CD4-positive, alpha-beta T cell treated with Interleukin-1 beta for 1 hour (primary cell): ENCODE results near the gene FRMD5.
"Not testable (repeated sequence)": the region's sequence is repeated elsewhere in the genome, so short reads cannot be mapped to it uniquely, and the experiment has no call there.

Experiments used
- DNase-seq, 2 donors: peaks; one replicate each; pipeline ENCODE4 v3.0.0-alpha.2; 2020 to 2022

The FRMD5 gene

GRCh38 chr15:43881245-43881644, 313.8 kb downstream of the FRMD5 start:
- DNase-seq, result no peak

GRCh38 chr15:43880406-43881194, 314.5 kb downstream of the FRMD5 start:
- no peak for DNase-seq

GRCh38 chr15:43879386-43880355, 315.4 kb downstream of the FRMD5 start:
- no peak for DNase-seq

- DNase-seq, result no peak
These were observed 316.6 kb downstream of the FRMD5 start for GRCh38 chr15:43878446-43878845.

- no peak for DNase-seq
These were observed 317.7 kb downstream of the FRMD5 start for GRCh38 chr15:43877371-43877770.

- no peak for DNase-seq
These were observed 318.2 kb downstream of the FRMD5 start for GRCh38 chr15:43876872-43877271.

GRCh38 chr15:43873651-43874050, 321.4 kb downstream of the FRMD5 start:
- no peak for DNase-seq

GRCh38 chr15:43872416-43873020, 322.6 kb downstream of the FRMD5 start:
- DNase-seq, result peak in 1 of 2 donors; percentile 11

GRCh38 chr15:43871835-43872234, 323.2 kb downstream of the FRMD5 start:
- DNase-seq, result no peak

GRCh38 chr15:43868406-43868805, 326.7 kb downstream of the FRMD5 start:
- no peak for DNase-seq

- DNase-seq, result no peak
These were observed 328.0 kb downstream of the FRMD5 start for GRCh38 chr15:43867096-43867495.

- not testable (repeated sequence) for DNase-seq
These were observed 328.4 kb downstream of the FRMD5 start for GRCh38 chr15:43866636-43867035.

- no peak for DNase-seq
These were observed 335.5 kb downstream of the FRMD5 start for GRCh38 chr15:43859546-43859945.

- no peak for DNase-seq
These were observed 340.3 kb downstream of the FRMD5 start for GRCh38 chr15:43854801-43855200.

- DNase-seq, result no peak
These were observed 342.5 kb downstream of the FRMD5 start for GRCh38 chr15:43852607-43853006.

GRCh38 chr15:43851251-43851650, 343.8 kb downstream of the FRMD5 start:
- no peak for DNase-seq

- no peak for DNase-seq
These were observed 349.6 kb downstream of the FRMD5 start for GRCh38 chr15:43845421-43845820.

GRCh38 chr15:43832485-43832884, 362.6 kb downstream of the FRMD5 start:
- DNase-seq, result not testable (repeated sequence)

- not testable (repeated sequence) for DNase-seq
These were observed 363.5 kb downstream of the FRMD5 start for GRCh38 chr15:43831519-43832052.

GRCh38 chr15:43830691-43831275, 364.3 kb downstream of the FRMD5 start:
- DNase-seq, result not testable (repeated sequence)

- DNase-seq, result not testable (repeated sequence)
These were observed 365.0 kb downstream of the FRMD5 start for GRCh38 chr15:43829951-43830540.

- no peak for DNase-seq
These were observed 366.9 kb downstream of the FRMD5 start for GRCh38 chr15:43828061-43828657.
